Left cardiac atrium (tissue), 4 donors: Measurements from ENCODE around the gene RASGRP2. TPM values are rescaled to one million over a fixed set of nuclear protein-coding genes. Genes with fewer than 3 reads are reported as not detected.

Experiments used
- ATAC-seq, 2 donors: fragments of 200-7000 bp; cut with Tn5 transposase; one replicate each; pipeline ENCODE4 v1.9.1; 2020; ENCODE audit warnings: mild to moderate bottlenecking in 2 of 2, moderate library complexity in 2 of 2
- DNase-seq: peaks from one replicate; pipeline ENCODE4 v3.0.0-alpha.2; 2020
- intact Hi-C, 2 donors: fragments of 100-400 bp; cut with DNase I; formaldehyde crosslinking; loops; one replicate each; pipeline versions ENCODE4 v1.14.1 to v1.15.1; 2022 to 2023
- total RNA-seq, 2 donors: library from RNA; stranded (reverse); fragmentation: NEBNext Ultra II Directional; extraction: Animal tissue kit (Norgen Biotek cat#: 25700); gene quantifications; one replicate each; pipeline ENCODE4 v1.2.1, GENCODE V29; 2021
- donor health status: DM: no; HTN: yes; CAD: no.
- donor health status: DM: no; HTN: yes; CAD: no; lungs with severe emphysema.
- donor health status: DM: yes; HTN: yes; CAD: no.
- donor health status: Dilated cardiomyopathy.

RASGRP2 gene
- total RNA-seq, 2 donors from 2014 or later, result 25.3 to 37.1 TPM

GRCh38 chr11:64688534-64688982 lies 55.4 kb downstream of the RASGRP2 start:
- ATAC-seq, result peak; percentile 91 to 95
- intact Hi-C loops, result loop anchor here (5.0 kb wide), 1 partner anchor 34 kb away; the partner anchor contains the start of gene NRXN2 (in 2 of the 2)
- peak; percentile 92 for DNase-seq

- peak; percentile 39 for DNase-seq
Measured at GRCh38 chr11:64687643-64688533, 56.1 kb downstream of the RASGRP2 start.

GRCh38 chr11:64687204-64687603 lies 56.7 kb downstream of the RASGRP2 start:
- intact Hi-C loops, result loop anchor here (5.0 kb wide), 1 partner anchor 35 kb away; the partner anchor contains the start of gene NRXN2 (in 2 of the 2)
- peak; percentile 14 to 60 for ATAC-seq
- no peak for DNase-seq

More at GRCh38 chr11:64687643-64688533, 56.1 kb downstream of the RASGRP2 start:
- intact Hi-C loops, result loop anchor here (5.0 kb wide), 1 partner anchor 34 kb away; the partner anchor contains the start of gene NRXN2 (in 2 of the 2)
- ATAC-seq, result peak; percentile 10 to 56

DNA sequence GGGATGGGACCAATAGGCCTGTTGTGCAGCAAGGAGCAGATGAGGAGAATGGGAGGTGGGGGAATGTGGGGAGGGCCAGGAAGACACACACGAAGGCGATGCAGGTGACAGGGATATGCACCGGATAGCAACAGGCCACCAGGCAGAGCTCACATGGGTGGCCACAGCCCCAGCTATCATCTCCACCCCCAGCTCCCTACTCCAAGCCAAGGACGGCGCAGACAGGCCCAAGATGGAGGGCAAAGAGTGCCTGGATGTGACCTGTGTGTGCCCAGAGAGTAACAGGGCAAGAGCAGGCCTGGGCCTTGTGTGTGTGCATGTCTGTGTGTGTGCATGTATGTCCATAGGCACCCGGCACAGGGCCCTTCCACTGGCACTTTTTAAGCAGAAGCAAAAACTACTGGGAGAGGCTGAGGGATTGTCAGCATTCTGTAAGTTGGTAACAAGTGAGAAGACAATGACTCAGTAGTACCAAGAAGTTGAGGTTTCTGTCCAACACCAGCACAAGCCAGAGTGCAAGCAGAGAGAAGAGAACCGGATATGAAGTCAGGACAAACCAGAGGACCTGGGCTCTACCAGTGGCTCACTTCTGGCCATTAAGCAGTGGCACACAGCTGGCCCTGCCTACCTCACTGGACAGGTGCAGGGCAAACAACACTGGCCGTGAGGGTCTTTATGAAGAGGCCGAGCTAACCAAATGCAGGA lies 57.3 kb downstream of the RASGRP2 start:
- intact Hi-C loops, result loop anchor here (5.0 kb wide), 1 partner anchor 36 kb away; the partner anchor contains the start of gene NRXN2 (in 2 of the 2)
- DNase-seq (no peak), ATAC-seq (no peak)

GRCh38 chr11:64685536-64685935 lies 58.4 kb downstream of the RASGRP2 start:
- DNase-seq (no peak), ATAC-seq (no peak)
- intact Hi-C loops, result loop anchor here (5.0 kb wide), 1 partner anchor 37 kb away; the partner anchor contains the start of gene NRXN2 (in 2 of the 2)

- intact Hi-C loops, result no loop called here
- ATAC-seq (no peak), DNase-seq (no peak)
Measured at GRCh38 chr11:64684357-64684756, 59.6 kb downstream of the RASGRP2 start.

- no peak for ATAC-seq
- DNase-seq, result no peak
- intact Hi-C loops, result no loop called here
Measured at GRCh38 chr11:64681171-64681570, 62.8 kb downstream of the RASGRP2 start.

- intact Hi-C loops, result no loop called here
- DNase-seq (no peak), ATAC-seq (no peak)
Measured at GRCh38 chr11:64679846-64680245, 64.1 kb downstream of the RASGRP2 start.

- intact Hi-C loops, result no loop called here
- DNase-seq (no peak), ATAC-seq (no peak)
Measured at GRCh38 chr11:64677441-64678023, 66.4 kb downstream of the RASGRP2 start.

Other genes with a start within 250 kb of the RASGRP2 start
- not detected for gene SLC22A11, start 188.2 kb downstream of the RASGRP2 start, total RNA-seq
- gene SLC22A12, start 152.9 kb downstream of the RASGRP2 start, total RNA-seq, result not detected
- 1 to 10 TPM; 3.9 to 4.0 TPM for gene NRXN2, start 20.9 kb downstream of the RASGRP2 start, total RNA-seq
- gene PYGM, start 15.8 kb upstream of the RASGRP2 start, total RNA-seq, result 10 to 100 TPM; 31.3 to 48.6 TPM
- 100 to 1,000 TPM; 154 to 208 TPM for gene SF1, start 34.4 kb upstream of the RASGRP2 start, total RNA-seq
- gene MAP4K2, start 59.1 kb upstream of the RASGRP2 start, total RNA-seq, result 10 to 100 TPM in 1 of 2 donors, 1 to 10 TPM in 1; 10.0 to 10.4 TPM
- 10 to 100 TPM in 1 of 2 donors, 1 to 10 TPM in 1; 9.0 to 12.3 TPM for gene MEN1, start 66.4 kb upstream of the RASGRP2 start, total RNA-seq
- under 1 TPM; 0.55 to 0.65 TPM for gene CDC42BPG, start 100.5 kb upstream of the RASGRP2 start, total RNA-seq
- 10 to 100 TPM; 36.6 to 43.1 TPM for gene EHD1, start 134.5 kb upstream of the RASGRP2 start, total RNA-seq
- gene ATG2A, start 173.1 kb upstream of the RASGRP2 start, total RNA-seq, result 10 to 100 TPM; 12.3 to 14.6 TPM
- 10 to 100 TPM; 17.9 to 20.5 TPM for gene PPP2R5B, start 180.5 kb upstream of the RASGRP2 start, total RNA-seq
- not detected for gene GPHA2, start 191.8 kb upstream of the RASGRP2 start, total RNA-seq
- not detected for gene MAJIN, start 228.0 kb upstream of the RASGRP2 start, total RNA-seq